ENCODE data around the gene KIRREL3.

The KIRREL3 gene

DNA sequence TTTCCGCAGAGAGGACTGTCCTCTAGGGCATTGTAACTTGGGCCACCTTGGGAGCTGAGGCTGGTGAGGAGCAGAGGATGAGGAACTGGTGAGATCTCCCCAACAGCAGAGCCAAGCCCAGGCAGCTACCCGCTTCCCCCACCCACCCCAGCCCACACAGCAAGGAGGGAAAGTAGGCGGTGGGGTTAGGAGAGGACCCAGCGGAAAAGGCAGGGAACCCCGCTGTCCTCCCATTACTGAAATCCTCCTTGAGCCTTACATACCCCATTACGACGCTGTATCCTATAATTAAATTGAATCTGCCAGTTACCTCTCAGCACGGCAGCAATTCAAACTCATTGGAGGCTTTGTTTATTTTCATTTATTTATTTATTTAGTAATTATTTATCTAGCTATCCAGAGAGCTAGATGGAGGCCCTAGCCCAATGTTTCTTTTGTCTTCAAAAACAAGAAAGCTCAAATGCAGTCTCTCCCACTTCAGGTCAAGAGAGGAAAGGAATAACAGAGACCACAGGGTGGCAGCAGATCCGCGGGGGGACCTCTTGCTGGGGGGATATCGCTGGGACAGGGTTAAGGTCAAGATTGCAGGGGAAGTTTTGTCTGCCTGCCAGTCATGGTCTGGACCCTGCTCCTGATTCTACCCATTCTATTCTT lies 427.1 kb downstream of the KIRREL3 start:
- no peak for FAIRE-seq
- TF ChIP-seq, protein P1, sequence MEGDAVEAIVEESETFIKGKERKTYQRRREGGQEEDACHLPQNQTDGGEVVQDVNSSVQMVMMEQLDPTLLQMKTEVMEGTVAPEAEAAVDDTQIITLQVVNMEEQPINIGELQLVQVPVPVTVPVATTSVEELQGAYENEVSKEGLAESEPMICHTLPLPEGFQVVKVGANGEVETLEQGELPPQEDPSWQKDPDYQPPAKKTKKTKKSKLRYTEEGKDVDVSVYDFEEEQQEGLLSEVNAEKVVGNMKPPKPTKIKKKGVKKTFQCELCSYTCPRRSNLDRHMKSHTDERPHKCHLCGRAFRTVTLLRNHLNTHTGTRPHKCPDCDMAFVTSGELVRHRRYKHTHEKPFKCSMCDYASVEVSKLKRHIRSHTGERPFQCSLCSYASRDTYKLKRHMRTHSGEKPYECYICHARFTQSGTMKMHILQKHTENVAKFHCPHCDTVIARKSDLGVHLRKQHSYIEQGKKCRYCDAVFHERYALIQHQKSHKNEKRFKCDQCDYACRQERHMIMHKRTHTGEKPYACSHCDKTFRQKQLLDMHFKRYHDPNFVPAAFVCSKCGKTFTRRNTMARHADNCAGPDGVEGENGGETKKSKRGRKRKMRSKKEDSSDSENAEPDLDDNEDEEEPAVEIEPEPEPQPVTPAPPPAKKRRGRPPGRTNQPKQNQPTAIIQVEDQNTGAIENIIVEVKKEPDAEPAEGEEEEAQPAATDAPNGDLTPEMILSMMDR (IDR thresholded peaks at IDR 0.05; ENCODE audit: insufficient read depth, missing control alignments): peak; percentile 12
- no peak for DNase-seq (ENCODE audit: insufficient read length, low spot score)

DNA sequence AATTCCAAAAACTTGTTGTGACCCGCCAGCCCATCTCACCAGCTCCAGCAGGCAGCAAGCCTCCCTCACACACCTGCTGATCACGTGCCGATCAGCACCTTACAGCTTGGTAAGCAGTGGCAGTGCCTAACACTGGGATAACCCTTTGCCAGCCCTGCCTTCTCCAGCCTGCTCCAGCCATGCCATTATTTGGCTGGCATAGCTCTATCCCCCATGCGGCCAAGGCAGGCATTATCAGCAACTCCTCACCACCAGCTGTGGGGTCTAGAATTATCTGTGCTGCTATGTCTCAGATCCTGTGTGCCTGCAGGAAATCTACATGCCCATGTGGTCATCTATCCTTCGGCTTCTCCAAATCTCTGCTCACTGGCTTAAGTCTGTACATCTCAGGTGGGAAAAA lies 430.1 kb downstream of the KIRREL3 start:
- TF ChIP-seq, protein P1 (IDR thresholded peaks at IDR 0.05; ENCODE audit: insufficient read depth, missing control alignments): no peak
- FAIRE-seq (no peak), DNase-seq (ENCODE audit: insufficient read length, low spot score) (no peak)

DNA sequence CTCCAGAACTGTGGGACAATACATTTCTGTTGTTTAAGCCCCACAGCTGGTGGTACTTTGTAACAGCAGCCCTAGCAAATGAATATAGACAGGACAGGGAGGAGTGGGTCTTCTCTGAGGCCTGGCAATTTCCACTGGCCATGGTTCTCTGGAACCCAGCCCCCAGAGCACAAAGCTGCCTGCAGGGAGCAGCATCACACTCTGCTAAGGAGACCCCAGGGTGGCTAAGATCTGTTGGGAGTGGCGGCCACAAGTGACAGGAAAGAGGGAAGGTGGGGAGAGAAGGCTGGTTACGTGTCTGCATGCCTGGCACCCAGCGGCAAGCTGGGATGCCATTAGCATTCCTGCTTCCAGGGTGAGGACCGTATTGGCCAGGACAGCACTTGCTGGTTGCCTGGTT lies 433.2 kb downstream of the KIRREL3 start:
- TF ChIP-seq, protein P1 (IDR thresholded peaks at IDR 0.05; ENCODE audit: insufficient read depth, missing control alignments): no peak
- no peak for FAIRE-seq
- DNase-seq (ENCODE audit: insufficient read length, low spot score): no peak

DNA sequence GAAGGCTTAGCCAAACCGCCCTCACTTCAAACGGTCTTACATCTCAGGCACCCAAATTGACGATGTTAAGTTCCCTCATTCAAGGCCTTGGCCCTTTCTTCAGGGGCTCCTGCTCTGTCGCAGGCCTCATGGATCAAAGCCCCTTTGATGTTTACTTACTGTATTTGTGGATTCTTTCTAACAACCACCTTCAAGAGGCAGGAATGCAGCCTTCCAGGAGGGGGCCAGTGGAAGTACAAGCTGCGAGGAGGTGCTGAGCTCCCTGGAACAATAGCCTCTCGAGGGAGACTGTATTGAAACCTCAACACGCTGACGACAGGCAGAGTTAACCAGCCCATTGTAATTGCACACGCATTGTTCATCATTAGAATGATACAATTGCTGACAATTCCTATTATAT lies 436.0 kb downstream of the KIRREL3 start:
- TF ChIP-seq, protein P1 (IDR thresholded peaks at IDR 0.05; ENCODE audit: insufficient read depth, missing control alignments): no peak
- FAIRE-seq (no peak), DNase-seq (ENCODE audit: insufficient read length, low spot score) (no peak)

DNA sequence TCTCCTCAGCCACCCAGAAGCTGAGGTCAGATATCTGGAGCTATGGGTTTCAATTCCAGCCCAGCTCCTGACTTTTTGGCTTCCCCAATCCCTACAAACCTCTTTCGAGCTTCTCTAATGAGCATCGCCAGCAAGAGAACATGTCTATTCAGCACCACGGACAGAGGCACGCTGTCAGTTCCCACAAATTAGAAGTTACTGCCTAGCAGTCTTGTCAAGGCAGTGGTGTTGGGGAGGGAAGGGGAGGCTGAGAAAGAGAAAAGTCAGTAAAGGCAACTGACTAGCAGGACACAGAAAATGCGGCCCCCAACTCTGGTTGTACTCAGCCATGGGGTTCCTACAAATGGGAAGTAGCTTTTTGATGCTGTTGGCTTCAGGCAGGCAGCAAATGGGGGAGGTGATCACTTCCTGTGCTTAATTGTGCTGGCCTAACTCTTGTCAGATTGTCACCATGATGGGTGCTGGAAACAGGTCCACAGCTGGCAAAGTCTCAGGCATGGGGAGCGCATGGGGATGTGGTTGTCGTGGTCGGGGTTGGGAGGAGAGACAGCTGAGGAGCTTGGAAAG lies 439.2 kb downstream of the KIRREL3 start:
- DNase-seq (ENCODE audit: insufficient read length, low spot score): no peak
- FAIRE-seq: no peak
- TF ChIP-seq, protein P1 (IDR thresholded peaks at IDR 0.05; ENCODE audit: insufficient read depth, missing control alignments): no peak

DNA sequence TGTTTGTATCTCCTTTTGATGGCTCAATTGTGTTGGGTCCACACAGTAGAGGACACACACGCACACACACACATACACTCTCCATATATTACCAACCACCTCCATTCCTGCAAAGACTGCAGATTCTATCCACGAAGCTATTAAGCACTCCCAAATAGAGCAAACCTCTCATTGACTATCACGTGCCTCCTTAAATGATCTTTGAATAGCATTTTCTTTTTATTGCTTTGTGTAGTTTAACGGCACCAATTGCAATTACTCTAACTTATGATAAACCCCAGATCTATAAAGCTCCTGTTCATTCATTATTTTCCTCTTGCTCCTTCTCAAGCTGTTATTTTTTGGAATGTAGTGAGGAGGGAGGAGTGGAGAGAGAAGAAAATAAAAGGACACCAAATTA lies 440.3 kb downstream of the KIRREL3 start:
- TF ChIP-seq, protein P1 (IDR thresholded peaks at IDR 0.05; ENCODE audit: insufficient read depth, missing control alignments): no peak
- DNase-seq (ENCODE audit: insufficient read length, low spot score) (no peak), FAIRE-seq (no peak)

All from D721Med (cell line).